Putamen (tissue), 1 donor: ENCODE data around the gene EPN1.

Experiments
- DNase-seq: peaks from one replicate; pipeline ENCODE4 v3.0.0-alpha.2; 2016; ENCODE audit warnings: low spot score

The EPN1 gene

DNA sequence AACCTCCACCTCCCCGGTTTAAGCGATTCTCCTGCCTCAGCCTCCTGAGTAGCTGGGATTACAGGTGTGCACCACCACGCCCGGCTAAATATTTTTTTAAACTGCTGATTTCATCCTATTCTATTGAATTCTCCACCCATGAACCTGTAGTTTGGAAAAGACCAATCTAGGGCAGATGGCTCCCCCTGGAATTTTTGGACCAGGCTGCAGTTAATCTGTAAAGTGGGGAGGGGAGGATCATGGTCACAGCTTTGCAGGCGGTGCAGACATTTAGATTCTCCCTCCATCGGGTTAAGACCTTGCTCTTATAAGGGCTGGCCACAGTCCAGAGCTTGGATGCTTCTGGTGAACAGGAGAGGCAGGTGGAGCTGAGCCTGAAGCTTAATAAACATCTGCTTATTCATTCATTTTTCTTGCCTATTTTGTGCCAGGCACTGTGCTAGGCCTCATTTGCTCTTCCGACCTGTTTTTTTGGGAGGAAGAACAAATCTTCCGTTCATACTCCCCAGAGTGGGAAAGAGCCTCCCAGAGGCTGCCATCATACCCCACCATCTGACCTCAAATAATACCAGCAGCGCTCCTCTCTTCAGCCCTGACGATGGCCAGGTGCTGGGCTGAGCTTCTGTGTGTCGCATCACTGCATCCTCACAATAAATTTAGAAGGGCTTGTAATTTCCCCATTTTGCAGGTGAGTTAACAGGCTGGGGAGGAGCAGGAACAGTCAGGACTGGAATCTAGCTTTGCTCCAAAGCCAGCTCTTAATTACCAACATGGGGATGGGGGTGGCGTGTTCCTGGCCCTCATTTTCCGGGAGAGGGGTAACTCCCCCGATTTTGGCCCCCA, 27.9 kb upstream of the EPN1 start:
- DNase-seq, result no peak

DNA sequence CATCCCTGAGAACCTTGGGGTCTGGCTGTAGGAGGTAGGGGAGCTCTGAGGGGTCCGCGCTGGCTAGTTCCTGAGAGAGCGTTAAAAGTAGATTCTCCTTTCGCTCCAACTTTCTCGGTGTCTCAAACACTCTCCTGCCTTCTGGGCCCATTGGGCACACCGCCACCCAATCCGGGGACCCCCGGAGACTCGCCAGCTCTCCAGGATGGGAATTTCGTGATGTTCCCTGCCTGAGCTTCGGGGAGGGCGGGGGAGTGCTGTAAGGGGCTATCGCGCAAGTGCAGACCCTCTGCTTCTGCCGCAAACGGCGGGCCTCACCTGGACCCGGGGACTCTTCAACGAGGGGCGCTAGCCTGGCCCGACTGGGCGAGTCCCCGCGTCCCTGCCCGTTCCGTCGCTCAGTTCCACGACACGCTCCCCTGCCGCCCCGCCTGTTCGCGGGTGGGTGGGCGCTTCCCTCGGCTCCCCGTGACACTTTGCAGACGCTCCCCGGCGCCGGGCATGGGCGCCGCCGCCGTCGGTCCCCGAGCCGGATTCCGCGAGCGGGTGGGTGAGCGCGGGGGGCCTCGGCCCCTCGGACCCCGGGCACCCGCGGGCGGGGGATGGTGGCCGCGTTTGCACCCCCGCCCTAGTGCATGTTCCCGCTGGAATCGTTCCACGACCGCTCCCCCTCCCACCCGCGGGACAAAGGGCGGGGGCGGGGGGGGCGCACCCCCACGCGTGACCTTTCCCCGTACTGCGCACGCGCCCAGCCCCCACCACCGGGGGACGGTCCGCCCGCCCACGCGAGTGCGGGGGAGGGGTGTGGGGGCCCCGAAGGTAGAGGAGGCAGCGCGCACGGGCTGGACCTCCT, 27.1 kb upstream of the EPN1 start, which contains the start of gene CCDC106:
CCDC106 (plus strand) TSS at position 481 of the 853 bp plus-strand sequence. CDS start 835 bp downstream, outside the sequence.
- peak; percentile 74 for DNase-seq

GRCh38 chr19:55648585-55649267, 26.3 kb upstream of the EPN1 start:
- no peak for DNase-seq

- no peak for DNase-seq
Measured at GRCh38 chr19:55649268-55650125, 25.5 kb upstream of the EPN1 start.

- DNase-seq, result no peak
Measured at GRCh38 chr19:55650126-55650557, 24.9 kb upstream of the EPN1 start.

- no peak for DNase-seq
Measured at GRCh38 chr19:55650602-55651230, 24.3 kb upstream of the EPN1 start.

DNA sequence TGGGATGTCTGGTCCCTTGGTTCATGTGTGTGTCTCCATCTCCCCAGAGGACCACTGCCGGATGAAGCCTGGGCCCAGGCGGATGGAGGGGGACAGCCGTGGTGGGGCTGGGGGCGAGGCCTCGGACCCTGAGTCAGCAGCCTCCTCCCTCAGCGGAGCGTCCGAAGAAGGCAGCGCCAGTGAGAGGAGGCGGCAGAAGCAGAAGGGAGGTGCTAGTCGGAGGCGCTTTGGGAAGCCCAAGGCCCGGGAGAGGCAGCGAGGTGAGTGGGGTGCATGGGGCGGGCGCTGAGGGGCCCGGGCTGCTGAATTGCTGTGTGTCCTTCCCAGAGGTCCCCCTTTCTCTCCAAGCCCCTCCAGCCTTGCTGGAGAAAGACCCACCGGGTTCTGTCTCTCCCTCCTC, 23.8 kb upstream of the EPN1 start:
- no peak for DNase-seq

DNA sequence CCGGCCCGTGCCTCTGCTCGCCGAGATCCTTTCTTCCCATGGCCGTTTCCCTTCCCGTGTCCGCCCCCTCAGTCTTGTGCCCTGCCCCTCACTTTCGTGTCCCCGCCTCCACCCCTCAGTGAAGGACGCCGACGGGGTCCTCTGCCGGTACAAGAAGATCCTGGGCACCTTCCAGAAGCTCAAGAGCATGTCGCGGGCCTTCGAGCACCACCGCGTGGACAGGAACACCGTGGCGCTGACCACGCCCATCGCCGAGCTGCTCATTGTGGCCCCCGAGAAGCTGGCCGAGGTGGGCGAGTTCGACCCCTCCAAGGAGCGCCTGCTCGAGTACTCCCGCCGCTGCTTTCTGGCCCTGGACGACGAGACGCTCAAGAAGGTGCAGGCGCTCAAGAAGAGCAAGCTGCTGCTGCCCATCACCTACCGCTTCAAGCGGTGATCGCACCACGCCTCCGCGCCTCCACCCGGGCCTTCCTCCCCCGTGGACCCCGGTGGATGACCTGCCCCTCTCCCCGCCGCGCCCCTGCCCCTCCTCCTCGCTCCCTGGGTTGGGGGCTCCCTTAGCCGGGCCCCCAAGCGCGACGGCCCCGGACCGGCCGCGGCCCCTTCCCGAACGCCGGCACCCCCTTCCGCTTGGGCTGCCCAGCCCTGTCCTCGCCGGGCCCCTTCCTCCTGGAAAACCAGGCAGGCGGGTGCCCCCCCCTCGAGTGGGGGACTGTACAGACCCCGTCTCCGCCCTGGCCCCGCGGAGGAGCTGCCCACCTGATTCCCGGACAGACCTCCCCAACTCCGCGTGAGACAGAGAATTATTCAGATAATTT, 22.5 kb upstream of the EPN1 start:
- no peak for DNase-seq

GRCh38 chr19:55653651-55654322, 21.2 kb upstream of the EPN1 start:
- DNase-seq, result peak; percentile 98

GRCh38 chr19:55654323-55654867, 20.6 kb upstream of the EPN1 start:
- peak; percentile 99 for DNase-seq

DNA sequence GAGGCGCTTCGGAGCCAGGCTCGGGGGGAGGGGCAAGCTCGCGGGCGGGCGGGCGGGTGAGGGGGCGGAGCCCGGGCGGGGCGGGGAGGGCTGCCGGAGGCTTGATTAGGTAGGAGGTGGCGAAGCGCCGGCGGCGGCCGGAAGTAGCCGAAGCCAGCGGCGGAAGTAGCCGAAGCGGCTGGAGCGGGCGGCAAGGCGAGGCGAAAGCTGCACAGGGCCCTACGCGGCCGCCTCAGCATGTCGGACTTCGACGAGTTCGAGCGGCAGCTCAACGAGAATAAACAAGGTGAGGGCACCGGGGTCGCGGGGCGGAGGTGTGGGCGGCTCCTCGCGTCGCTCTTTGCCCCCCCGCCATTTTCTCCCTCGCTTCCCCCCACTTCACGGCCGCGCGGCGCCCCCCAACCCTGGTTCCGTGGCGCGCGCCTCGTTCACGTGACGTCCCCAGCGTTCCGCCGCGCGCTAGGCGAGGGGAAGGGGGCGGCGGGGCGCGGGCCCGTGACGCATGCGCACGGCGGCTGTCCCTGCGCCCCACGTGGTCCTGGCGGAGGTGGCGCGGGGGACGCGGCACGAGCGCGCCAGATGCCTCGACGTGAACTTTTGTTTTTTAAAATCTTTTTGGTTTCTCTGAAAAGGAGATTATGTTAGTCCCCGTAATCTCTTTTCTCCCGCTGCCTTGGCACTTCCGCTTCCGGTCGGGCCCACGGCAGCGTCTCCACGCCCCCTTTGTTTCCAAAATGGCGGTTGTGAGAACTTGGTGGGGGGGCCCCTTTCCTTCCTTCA, 20.0 kb upstream of the EPN1 start, which contains the start of gene U2AF2:
U2AF2 (plus strand) TSS at position 168 of the 780 bp plus-strand sequence; CDS start at position 238, 70 bp downstream.
- peak; percentile 95 for DNase-seq

GRCh38 chr19:55655648-55656040, 19.4 kb upstream of the EPN1 start:
- no peak for DNase-seq

GRCh38 chr19:55656552-55656951, 18.5 kb upstream of the EPN1 start:
- DNase-seq, result no peak

GRCh38 chr19:55656988-55657747, 17.9 kb upstream of the EPN1 start:
- DNase-seq, result no peak

GRCh38 chr19:55658846-55659459, 16.1 kb upstream of the EPN1 start:
- no peak for DNase-seq

DNA sequence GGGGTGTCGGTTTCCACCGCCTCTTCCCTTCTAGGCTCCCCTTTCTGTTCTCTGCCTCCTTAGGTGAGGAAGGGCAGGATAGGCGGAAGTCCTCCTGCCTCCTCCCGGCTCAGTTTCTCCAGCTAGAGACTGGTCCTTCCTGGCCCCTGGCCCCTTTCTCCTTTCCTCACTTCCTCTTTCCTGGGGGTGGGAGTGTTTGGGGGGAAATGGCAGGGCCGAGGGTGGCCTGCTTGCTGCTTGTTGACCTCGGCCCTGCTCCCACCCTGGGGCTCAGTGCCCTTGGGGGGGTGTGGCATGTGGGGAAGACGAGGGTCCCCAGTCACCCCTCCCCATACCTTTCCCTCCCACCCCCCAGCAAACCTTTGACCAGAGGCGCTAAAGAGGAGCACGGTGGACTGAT, 15.2 kb upstream of the EPN1 start:
- no peak for DNase-seq

GRCh38 chr19:55660404-55660803, 14.6 kb upstream of the EPN1 start:
- no peak for DNase-seq
